Activated effector memory CD4-positive, alpha-beta T cell treated with anti-CD3 and anti-CD28 coated beads, Interleukin-2, amount 50 U/mL, for 16 hours (primary cell): Measurements from ENCODE around the gene HOXA5.

ENCODE experiments used
- DNase-seq: peaks from one replicate; pipeline ENCODE4 v3.0.0-alpha.2; 2020

HOXA5 gene

GRCh38 chr7:27092819-27093110 is 50.7 kb downstream of the HOXA5 start:
- no peak for DNase-seq

- DNase-seq, result no peak
Measured at GRCh38 chr7:27091941-27092818, 51.3 kb downstream of the HOXA5 start.

GRCh38 chr7:27091105-27091504 is 52.4 kb downstream of the HOXA5 start:
- DNase-seq, result no peak
